Activated CD4-positive, alpha-beta T cell treated with anti-CD3 and anti-CD28 coated beads, Interleukin-2, Interleukin-4, amounts not matched to agents 100 ng/mL and 50 ng/mL, durations not matched to agents 16 hours and 8 hours (primary cell): ENCODE results near the gene HPSE2.
"Not testable (repeated sequence)": the region's sequence is repeated elsewhere in the genome, so short reads cannot be mapped to it uniquely, and the experiment has no call there.

ENCODE experiments used
- DNase-seq: peaks from one replicate; pipeline ENCODE4 v3.0.0-alpha.2; 2020; ENCODE audit warnings: low spot score

HPSE2 gene

DNA sequence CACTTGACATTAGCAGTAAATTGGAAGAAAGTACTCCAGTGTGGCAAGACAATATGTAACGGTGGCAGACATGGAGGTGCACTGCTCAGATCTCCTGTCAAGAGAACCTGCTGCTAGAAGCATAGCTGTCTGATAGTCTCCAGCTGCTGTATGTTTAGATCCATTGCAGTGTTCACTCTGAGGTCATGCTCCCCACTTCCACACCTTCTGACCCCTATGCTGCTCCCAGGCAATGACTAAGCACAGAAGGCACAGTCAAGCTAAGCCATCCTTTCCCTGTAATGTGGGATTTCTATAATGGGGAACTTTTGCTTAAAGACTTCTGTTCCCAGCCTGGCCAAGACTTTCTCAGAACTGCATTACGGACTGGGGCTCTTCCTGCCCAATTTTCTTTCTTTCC, 315.8 kb downstream of the HPSE2 start:
- no peak for DNase-seq

DNA sequence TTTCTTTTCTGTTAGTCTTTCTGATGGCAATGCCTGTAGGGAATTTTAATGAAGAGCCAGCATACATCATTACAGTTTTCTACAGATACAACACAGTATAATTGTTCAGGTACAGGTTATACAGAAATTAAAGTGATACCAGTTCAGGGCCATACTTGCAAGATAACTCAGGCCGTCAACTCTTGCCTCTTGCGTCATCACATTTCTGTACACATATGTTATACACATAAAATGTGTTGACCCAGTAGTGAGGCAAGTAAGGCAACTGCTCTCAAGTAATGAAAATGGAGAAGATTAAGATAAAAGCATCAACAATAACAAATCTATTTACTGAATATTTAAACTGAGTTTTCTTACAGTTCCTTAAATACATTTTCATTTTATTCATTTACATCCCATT, 317.8 kb downstream of the HPSE2 start:
- no peak for DNase-seq

DNA sequence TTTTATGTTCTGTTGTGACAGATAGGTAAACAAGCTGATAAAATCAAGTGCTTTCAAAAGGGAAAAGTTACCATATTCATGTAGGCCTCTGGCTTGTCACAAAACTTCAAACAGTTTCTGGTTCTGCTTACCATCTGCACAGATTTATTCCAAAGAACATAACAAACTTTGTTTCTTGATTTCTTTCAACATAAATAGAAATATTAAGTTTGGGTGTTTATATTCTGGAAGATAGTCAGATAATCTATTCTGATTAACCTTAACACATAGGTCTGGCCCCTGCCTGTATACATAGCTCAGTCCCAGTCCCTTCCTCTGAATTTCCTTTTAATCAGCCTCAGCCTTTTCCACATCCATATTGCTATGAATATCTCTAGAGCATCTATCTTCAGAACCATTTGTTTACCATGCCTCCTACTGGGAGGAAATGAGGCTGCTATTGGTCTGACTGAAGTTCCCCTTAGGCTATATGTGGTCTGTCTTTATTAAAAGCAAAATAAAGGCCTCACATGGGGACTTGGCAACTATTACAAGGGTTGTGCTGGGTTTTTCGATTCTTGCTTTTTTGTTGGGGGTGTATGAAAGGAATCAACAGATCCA, 319.0 kb downstream of the HPSE2 start:
- no peak for DNase-seq

DNA sequence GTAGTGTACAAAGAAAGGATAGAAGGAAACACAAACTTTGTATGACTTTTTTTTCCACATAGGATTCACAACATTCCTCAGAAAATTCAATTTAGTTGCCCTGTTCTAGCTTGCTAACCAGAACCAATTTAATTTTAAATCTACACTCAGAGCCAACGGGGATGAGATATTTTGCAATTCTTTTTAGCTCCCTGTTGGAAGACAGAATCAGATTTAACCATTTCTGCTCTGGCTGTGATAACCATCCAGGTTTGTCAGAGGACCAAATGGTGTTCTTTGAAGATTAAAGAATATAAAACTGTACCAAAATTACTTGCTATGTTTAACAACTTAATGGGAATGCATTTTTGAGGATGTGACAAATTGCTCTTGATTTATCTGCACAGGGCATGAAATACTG, 319.7 kb downstream of the HPSE2 start:
- no peak for DNase-seq

DNA sequence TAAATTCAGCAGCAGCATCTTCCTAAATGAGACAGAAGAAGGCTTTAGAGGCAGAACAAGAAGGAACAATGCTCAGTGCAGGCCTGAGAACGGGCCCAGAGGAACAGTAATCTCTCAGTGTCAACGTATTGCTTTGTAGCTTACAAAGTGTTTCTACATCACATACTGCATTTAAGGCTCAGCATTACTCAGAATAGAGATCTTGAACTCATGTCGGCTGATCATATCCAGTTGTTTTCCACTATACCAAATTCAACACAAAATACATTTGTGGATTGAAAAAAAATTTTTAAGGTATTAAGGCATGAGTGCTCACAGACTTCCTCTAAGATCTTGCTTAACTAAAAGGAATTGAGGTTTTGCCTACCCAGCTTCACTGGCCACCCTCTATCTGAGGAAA, 325.1 kb downstream of the HPSE2 start:
- no peak for DNase-seq

DNA sequence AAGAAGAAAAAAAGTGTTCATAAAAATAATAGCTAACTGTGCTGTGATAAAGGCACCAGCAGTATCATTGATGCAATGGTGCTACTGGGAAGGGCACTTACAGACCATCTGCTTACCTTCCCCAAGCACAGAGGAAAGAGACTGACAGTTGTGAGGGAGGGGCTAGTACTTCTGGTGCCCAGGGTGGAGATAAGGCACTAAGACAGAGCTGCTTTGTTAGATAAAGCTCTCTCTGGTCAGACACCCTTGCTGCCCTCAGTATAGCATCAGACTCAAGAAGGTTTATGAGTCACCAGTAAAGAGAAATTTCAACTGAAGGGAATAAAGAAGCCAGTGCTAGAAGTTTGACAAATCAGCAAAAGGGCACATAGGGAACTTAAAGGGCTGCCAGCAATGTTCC, 325.6 kb downstream of the HPSE2 start:
- no peak for DNase-seq

DNA sequence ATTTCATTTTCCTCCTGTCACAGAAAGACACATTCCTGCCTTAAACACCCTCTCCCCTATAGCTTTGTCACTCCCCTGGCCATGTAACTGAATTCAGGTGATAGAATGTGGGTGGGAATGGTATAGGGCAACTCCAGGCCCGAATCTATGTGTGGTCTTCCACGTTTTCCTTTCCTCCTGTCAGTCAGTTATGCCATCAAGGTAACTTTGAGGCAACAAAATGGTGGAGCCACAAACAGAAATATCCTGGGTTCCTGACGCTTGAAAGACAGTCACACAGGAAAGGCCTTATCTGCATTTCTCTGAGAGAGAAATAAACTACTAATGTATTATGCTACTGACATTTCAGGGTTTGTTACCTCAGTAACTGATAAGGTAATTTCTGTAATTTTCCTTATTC, 326.8 kb downstream of the HPSE2 start:
- no peak for DNase-seq

DNA sequence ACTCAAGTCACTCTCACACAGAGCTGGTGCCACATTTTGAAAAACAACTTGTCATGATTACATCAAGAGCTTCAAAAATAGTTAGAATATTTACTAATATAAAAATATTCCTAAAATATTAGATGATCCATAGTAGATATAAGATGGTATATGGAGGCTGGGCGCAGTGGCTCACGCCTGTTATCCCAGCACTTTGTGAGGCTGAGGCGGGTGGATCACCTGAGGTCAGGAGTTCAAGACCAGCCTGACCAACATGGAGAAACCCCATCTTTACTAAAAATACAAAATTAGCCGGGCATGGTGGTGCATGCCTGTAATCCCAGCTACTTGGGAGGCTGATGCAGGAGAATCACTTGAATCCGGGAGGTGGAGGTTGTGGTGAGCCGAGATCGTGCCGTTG, 327.4 kb downstream of the HPSE2 start:
- not testable (repeated sequence) for DNase-seq

DNA sequence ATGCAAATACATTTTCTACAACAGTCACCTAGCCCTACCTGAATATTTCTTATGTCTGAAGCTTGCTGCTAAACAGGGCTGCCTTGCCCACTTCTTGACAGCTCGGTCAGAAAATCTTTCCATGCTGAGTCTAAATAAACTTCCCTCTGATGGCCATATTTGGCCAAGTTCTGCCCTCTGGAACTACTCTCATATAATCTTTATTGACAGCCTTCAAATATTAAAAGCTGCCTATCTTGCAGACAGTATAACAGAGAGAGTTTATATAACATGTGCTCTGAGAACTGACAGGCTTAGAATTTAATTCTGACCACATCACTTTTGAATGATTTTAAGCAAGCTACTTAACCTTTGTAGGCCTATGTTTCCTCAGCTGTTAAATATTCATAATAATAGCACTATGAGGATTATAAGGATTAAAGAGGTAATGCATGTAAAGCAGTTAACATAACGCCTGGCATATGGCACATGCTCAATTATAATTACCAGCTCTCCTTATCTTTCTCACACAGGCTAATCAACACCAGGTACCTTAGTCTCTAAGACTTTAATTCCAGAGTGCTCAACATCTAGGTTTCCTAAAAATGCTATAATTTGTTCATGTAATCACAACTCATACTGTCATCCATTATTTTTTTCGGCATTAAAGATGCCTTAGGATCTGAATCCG, 334.1 kb downstream of the HPSE2 start:
- DNase-seq = no peak

DNA sequence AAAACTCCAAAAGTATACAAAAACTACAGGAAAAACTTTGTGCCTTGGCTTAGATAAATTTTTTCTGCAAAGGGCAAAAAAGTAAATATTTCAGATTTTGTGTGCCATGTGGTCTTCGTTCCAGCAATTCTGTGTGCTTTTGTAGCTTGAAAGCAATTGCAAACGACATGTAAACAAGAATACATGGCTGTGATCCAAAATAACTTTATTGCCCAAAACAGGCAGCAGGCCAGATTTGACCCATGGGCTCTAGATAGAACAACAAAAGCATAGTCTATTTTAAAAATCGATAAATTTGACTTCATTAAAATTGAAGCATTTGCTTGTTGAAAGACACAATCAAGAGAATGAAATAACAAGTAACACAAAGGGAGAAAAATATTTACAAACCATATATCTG, 336.6 kb downstream of the HPSE2 start:
- DNase-seq = no peak

DNA sequence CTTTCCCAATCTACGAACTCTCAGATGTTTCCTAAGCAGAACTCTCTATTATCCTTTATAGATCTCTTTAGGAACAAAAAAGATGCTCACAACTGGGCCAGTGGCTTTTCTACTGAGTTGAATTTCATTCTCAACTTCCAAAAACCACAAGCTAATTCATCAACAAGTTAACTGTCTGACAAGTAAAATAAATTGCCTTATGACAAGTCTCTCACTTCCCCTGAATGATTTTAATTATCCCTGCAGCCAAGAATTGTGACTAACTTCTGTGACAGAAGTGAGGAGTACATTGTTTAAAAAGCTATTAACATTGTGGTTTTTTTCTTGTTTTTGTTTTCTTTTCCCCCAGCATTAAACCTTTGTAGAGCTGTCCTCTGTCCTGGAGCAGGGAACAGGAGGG, 343.1 kb downstream of the HPSE2 start:
- DNase-seq = no peak

DNA sequence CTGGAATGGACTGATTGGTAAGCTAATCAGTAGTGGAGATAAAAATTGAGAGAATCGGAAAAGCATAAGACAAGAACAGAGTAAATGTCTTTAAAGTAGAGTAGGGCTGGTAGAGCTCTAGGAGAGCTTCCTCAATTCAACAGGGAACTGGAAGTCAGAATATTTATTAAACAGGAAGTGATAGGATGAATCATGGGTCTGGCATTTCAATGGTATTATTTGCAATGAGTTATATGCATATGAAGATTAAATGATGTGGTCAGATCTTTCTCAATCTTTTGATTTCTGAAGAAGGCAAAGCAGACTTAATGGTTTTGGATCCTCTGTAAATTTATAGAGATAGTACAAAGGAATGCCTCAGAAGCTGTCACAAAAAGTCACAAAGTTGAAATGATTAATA, 349.0 kb downstream of the HPSE2 start:
- no peak for DNase-seq

DNA sequence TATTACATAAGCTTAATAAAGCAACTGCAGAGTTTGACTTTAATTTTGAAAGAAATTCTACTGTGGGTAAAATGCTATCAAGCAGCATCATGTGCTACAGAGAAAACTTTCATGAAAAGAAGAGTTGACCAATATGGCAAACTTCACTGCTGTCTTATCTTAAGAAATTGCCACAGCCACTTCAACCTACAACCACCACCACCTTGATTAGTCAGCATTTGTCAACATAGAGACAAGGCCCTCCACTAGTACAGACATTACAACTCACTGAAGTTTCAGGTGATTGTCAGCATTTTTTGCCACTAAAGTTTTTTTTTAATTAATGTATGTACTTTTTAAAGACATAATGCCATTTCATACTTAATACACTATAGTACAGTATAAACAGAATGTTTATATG, 350.3 kb downstream of the HPSE2 start:
- no peak for DNase-seq

DNA sequence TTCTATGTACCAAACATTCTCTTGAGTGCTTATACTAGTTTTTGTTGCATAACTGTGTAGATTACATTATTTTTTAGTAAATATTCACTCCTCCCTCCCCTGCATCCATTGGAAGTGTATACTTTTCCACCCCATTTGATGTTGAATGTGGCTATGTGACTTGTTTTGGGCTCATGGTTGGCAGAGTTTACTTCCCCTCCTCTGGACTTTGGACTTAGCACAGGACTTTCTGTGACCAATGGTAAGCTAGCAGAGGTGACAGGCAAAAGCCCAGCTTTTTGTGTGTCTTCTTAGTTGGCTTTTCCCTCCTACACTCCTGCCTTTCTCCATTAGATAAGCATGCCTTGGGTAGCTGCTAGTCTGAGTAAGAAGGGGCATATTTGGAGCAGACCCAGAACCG, 353.9 kb downstream of the HPSE2 start:
- no peak for DNase-seq

DNA sequence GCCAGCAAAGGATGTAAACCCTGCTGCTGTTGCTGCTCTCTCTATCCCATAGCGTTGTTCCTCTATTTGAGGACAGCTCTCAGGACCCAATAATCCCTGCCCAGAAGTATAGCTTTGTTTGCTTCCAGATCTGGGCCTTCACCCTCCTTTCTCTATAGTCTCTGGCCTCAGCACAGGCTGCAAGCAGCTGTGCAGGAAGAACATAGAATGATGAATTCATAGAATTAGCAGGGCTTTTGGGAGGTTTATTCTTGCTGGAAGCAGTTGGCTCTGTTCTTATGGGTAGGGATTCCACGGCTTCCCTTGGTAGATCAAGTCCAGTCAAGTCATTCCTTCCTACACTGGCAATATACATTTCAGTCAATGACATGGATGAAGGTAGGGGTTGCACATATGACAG, 354.7 kb downstream of the HPSE2 start:
- no peak for DNase-seq

DNA sequence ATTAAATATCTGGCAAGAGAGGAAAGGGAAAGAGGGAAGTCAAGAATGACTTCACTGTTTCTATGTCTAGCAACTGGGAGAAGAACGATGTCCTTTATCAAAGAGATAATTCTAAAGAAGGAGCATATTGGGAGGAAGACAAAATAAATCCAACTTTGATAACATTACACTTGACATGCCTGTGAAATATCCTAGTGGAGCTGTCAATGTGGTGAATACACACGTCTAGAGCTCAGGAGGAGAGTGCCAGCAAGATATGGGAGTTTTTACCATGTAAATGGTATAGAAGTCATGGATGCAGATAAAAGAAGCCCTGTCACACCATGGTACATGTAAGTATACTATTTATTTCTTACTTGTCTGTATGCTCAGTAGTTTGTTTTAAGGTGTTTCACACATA, 356.7 kb downstream of the HPSE2 start:
- no peak for DNase-seq

DNA sequence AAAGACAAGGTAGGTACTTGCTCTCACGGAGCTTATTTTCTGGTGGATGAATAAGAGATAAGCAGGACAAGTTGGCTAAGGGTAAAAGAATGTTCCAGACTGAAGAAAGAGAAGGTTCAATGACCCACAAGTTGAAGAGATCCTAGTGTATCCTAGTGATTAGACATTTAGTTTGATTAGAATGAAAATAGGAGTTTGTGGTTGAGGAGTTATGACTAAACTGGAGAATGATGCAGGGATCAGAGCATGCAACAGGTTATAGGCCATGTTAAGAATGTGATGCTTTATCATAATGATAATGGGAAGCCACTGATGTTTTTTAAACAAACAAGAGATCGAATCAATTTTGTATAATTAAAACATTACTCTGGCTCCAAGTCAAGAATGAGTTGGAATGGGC, 357.2 kb downstream of the HPSE2 start:
- DNase-seq = no peak

DNA sequence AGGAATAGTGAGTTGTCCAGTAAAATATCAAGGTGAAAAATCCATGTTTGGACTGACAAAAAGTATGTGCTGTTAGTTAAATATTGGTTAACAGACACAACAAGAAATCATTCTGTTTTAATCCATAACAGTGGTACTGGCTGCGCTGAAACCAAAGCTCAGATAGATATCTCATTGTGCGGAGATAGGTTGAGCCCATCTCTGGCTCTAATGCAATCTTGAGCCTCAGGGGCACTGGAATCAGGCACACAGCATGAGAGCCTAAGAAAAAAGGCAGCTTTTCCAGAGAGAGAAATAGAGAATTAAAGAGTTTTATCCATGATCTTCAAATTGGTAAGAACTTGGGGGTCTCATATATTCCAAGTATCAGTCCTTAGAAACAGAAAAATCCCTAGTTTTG, 373.7 kb downstream of the HPSE2 start:
- no peak for DNase-seq

DNA sequence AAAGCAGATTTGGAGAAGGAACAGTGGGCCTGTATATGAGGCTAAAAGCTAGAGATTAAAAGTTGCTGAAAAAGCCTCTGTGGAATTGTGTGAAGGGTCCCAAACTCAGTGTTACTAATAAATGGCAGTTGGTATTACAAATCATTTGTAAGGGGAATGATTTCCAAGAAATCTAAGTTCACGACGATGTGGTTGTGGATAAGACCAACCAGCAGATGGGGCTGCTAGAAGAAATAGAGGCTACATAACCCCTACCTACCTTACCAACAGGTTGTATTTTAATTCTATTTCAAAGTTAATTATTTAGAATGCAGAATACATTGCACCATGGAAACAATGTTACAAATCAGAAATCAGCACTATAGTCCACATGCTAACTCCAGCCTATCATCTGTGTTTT, 377.1 kb downstream of the HPSE2 start:
- no peak for DNase-seq

DNA sequence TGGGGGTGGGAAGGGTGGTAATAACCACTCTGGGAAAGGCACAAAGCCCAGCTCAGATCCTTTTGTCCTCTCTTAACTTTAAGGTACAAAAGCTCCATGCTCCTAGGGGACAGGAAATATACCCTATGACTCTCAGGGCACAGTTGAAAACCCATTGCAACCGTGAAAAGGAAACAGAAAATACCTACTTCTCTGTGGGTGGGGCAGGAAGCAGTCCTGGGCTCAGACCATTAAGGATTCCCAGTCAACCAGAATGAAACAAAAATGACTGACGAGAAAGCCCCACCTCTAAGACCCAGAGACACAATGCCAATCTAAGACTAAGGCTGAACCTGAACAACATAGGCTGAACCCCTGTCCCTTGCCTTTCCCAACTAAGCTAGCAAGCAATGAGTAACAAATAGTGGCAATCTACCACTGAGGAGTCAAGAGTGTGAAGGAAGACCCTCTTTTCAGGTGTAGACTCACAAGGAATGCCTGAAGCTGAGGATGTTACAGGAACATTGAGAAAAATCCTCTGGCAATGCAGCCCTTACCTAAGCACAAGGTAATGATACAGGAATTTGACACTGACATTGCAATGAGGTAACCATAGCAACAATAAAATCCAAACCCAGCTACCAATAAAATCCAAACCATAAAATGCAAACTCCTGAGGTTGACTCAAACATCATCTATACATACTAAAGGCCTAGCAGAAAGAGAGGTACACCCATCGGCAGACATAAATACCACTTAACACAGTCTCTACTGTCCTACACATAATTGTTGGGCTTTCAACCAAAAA, 380.1 kb downstream of the HPSE2 start:
- DNase-seq = no peak

DNA sequence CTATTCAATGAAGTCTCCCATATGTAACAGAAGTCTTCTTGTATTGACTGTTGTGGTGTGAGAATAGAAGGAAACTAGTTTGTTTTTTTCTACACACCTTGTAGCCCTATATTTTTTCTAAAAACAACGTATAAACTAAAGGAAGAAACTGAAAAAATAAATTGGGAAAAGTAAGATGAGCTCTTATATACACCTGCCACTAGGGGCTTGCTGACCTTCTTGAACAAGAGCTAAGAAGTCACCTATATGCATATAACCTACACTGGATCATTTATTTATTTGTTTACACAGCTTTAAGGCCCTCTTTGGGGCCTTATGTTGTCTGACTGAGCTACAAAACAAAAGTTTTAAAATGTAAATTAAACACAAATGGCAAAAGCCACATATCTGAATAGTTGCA, 383.0 kb downstream of the HPSE2 start:
- no peak for DNase-seq

DNA sequence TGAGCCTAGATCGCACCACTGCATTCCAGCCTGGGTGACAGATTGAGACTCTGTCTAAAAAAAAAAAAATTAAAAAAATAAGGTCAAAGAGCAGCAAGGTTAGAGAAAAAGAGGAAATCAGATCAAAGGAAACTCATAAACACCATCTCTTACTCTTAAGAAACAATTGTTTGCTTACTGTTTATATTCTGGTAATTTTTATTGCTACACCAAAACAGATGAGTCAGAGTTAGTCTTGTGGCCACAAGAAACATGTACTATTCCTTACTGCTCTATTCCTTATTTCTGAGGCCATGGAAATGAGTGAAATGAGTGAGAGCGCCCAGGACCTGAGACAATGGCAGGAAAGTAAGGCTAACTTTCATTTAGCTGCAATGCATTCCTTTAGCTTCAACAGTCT, 387.3 kb downstream of the HPSE2 start:
- no peak for DNase-seq

DNA sequence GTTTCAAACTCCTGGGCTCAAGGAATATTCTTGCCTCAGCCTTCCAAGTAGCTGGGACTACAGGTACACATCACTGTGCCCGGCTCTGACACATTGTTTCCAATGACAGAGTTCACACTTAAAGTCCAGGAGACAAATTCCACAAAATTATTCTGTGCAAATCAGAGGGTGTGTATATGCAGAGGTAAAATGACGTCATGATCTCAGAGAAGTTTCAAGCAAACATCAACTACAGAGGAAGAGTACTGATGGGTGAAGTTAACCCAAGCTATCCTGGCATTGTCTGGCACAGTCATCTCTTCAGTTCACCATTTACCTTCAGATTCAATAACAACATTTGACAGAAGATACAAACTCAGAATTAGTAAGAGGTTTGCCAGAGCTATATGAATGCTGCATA, 388.9 kb downstream of the HPSE2 start:
- DNase-seq = no peak

DNA sequence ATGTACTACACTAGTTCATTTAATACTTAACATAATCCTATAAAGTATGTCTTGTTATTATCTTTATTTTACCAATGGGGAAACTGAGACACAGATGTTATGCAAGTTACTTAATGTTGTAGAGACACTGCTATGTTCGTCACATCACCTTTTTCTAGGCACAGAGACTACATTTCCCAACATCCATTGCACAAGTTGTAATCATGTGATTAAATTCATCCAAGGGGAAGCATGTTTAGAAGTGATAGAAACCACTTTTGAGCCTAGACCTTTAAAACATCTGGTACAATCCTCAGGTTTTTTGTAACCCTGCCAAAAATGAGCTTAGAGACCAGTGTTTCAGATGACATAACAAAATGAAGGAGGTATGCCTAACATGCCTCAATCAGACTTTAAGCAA, 402.1 kb downstream of the HPSE2 start:
- DNase-seq = no peak
